GM10248 (cell line): ENCODE measurements around the gene YJEFN3.

Source experiments
- CTCF ChIA-PET: fragments of 300-600 bp; sonication (Branson Sonifier 250); formaldehyde crosslinking; extraction: SDS; loops from one replicate; lab custom pipeline; 2021; ENCODE audit warnings: antibody characterized with exemption; lab: Yijun Ruan, JAX
- POLR2A ChIA-PET: fragments of 350-650 bp; sonication (Branson Sonifier 250); formaldehyde crosslinking; extraction: SDS; loops from one replicate; lab custom pipeline; 2020; ENCODE audit warnings: antibody characterized with exemption; lab: Yijun Ruan, JAX
- DNase-seq: peaks from one replicate; pipeline ENCODE4 v3.0.0; 2012; ENCODE audit errors: extremely low spot score
- CTCF ChIP-seq: IDR thresholded peaks from 2 replicates; pipeline ENCODE4 v1.5.1; 2012; ENCODE audit warnings: mild to moderate bottlenecking, low read depth; ENCODE audit errors: extremely low read depth, missing control alignments, control extremely low read depth

Gene YJEFN3

GRCh38 chr19:19568802-19569756 lies 40.4 kb downstream of the YJEFN3 start:
- TF ChIP-seq CTCF = no peak
- ChIA-PET CTCF (interaction anchor here (0.6 to 8.5 kb wide), 6 partner anchors 9 to 44 kb away, joined by 3 to 93 read pairs (median 4); no protein-coding TSS in a partner anchor), POLR2A (interaction anchor here (0.6 kb wide), 1 partner anchor 11 kb away, joined by 3 read pairs; no protein-coding TSS in a partner anchor)
- DNase-seq = no peak

GRCh38 chr19:19570571-19570970 lies 41.9 kb downstream of the YJEFN3 start:
- DNase-seq = no peak
- CTCF ChIA-PET = interaction anchor here (8.5 kb wide), 1 partner anchor 17 kb away, joined by 93 read pairs; no protein-coding TSS in a partner anchor
- no peak for TF ChIP-seq CTCF

GRCh38 chr19:19571071-19571786 lies 42.5 kb downstream of the YJEFN3 start:
- ChIA-PET POLR2A (interaction anchor here (0.5 to 0.6 kb wide), 2 partner anchors 157 to 413 kb away, joined by 3 to 7 read pairs; no protein-coding TSS in a partner anchor), CTCF (interaction anchor here (8.5 kb wide), 1 partner anchor 17 kb away, joined by 93 read pairs; no protein-coding TSS in a partner anchor)
- no peak for TF ChIP-seq CTCF
- no peak for DNase-seq

More at GRCh38 chr19:19570571-19570970, 41.9 kb downstream of the YJEFN3 start:
- POLR2A ChIA-PET = interaction anchor here (0.6 kb wide), 1 partner anchor 414 kb away, joined by 3 read pairs; no protein-coding TSS in a partner anchor

- no peak for DNase-seq
- CTCF ChIA-PET = interaction anchor here (1.2 to 1.5 kb wide), 2 partner anchors 15 to 23 kb away, joined by 3 to 4 read pairs; no protein-coding TSS in a partner anchor
- POLR2A ChIA-PET = no interaction called here
- TF ChIP-seq CTCF = no peak
These were observed 46.7 kb downstream of the YJEFN3 start for GRCh38 chr19:19575411-19575810.

- no peak for DNase-seq
- ChIA-PET POLR2A (no interaction called here), CTCF (interaction anchor here (0.9 to 1.6 kb wide), 4 partner anchors 10 to 26 kb away, joined by 3 to 6 read pairs (median 4); no protein-coding TSS in a partner anchor)
- TF ChIP-seq CTCF = no peak
These were observed 49.5 kb downstream of the YJEFN3 start for GRCh38 chr19:19578252-19578651.
